Measurements from ENCODE around the gene ASXL1.

DNA sequence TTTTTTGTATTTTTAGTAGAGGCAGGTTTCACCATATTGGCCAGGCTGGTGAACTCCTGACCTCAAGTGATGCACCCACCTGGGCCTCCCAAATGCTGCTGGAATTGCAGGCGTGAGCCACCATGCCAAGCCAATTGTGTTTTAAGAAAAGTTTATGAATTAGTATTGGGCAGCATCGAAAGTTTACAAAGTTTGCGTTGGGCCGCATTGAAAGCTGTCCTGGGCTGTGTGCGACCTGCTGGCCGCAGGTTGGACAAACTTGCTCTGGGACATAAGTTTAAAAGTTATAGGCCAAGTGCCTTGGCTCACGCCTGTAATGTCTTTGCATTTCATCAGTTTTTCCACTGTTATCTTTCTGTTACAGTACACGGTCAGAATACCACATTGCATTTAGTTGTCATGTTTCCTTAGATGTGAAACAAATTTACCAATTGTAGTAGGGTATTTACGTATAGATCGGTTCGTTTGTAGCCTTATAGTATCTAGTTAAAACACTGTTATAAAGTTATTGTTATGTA is 39.5 kb downstream of the ASXL1 start:
- TF ChIP-seq ESRRG (CRISPR knock-in tag; IDR thresholded peaks at IDR 0.05) (no peak), CSRNP3 (CRISPR knock-in tag; IDR thresholded peaks at IDR 0.05) (no peak), ZNF8 (CRISPR knock-in tag; IDR thresholded peaks at IDR 0.05) (no peak), SNAI2 (CRISPR knock-in tag; IDR thresholded peaks at IDR 0.05) (no peak), PPARA (CRISPR knock-in tag; IDR thresholded peaks at IDR 0.05; ENCODE audit: borderline replicate concordance) (no peak), ZFP30 (CRISPR knock-in tag; IDR thresholded peaks at IDR 0.05) (no peak), ZNF565 (CRISPR knock-in tag; conservative IDR thresholded peaks at IDR 0.05; ENCODE audit: low read depth) (no peak), ISL1 (CRISPR knock-in tag; IDR thresholded peaks at IDR 0.05) (no peak), PATZ1 (CRISPR knock-in tag; IDR thresholded peaks at IDR 0.05; ENCODE audit: borderline replicate concordance) (no peak), ARNTL (CRISPR knock-in tag; IDR thresholded peaks at IDR 0.05; ENCODE audit: borderline replicate concordance, low read depth) (no peak), TOX (CRISPR knock-in tag; IDR thresholded peaks at IDR 0.05; ENCODE audit: borderline replicate concordance) (no peak), RARB (CRISPR knock-in tag; IDR thresholded peaks at IDR 0.05) (no peak)
- TF ChIP-seq, protein P1, sequence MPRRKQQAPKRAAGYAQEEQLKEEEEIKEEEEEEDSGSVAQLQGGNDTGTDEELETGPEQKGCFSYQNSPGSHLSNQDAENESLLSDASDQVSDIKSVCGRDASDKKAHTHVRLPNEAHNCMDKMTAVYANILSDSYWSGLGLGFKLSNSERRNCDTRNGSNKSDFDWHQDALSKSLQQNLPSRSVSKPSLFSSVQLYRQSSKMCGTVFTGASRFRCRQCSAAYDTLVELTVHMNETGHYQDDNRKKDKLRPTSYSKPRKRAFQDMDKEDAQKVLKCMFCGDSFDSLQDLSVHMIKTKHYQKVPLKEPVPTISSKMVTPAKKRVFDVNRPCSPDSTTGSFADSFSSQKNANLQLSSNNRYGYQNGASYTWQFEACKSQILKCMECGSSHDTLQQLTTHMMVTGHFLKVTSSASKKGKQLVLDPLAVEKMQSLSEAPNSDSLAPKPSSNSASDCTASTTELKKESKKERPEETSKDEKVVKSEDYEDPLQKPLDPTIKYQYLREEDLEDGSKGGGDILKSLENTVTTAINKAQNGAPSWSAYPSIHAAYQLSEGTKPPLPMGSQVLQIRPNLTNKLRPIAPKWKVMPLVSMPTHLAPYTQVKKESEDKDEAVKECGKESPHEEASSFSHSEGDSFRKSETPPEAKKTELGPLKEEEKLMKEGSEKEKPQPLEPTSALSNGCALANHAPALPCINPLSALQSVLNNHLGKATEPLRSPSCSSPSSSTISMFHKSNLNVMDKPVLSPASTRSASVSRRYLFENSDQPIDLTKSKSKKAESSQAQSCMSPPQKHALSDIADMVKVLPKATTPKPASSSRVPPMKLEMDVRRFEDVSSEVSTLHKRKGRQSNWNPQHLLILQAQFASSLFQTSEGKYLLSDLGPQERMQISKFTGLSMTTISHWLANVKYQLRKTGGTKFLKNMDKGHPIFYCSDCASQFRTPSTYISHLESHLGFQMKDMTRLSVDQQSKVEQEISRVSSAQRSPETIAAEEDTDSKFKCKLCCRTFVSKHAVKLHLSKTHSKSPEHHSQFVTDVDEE (CRISPR knock-in tag; IDR thresholded peaks at IDR 0.05): no peak
